Measurements from ENCODE around the gene OR2T8.

The OR2T8 gene

DNA sequence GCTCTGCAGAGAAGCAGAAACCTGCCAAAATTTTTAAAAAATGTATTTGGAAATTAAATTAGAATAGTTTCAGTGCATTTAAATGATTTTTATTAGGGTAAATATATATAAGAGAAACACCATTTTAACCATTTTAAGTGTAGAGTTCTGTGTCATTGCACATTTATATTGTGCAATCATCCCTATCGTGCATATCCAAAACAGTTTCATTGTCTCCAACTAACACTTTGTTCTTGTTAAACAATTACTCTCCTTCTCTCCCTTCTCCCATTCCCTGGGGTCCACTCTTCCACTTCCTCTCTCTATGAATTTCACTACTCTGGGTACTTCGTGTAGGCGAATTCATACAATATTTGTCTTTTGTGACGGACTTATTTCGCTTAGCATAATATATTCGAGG, 22.6 kb downstream of the OR2T8 start:
- no peak for TF ChIP-seq TAF1 (IDR thresholded peaks at IDR 0.05; ENCODE audit: borderline replicate concordance, insufficient read depth, low read length)
- no peak for TF ChIP-seq POLR2AphosphoS5 (IDR thresholded peaks at IDR 0.05; ENCODE audit: low read depth, low read length)
- no peak for TF ChIP-seq SIN3A (IDR thresholded peaks at IDR 0.05; ENCODE audit: borderline replicate concordance, insufficient read depth, low read length)
- no peak for TF ChIP-seq FOXP2 (optimal IDR thresholded peaks at IDR 0.05; ENCODE audit: borderline replicate concordance, extremely low read depth, extremely low read length, insufficient read depth)
- TF ChIP-seq, protein P1, sequence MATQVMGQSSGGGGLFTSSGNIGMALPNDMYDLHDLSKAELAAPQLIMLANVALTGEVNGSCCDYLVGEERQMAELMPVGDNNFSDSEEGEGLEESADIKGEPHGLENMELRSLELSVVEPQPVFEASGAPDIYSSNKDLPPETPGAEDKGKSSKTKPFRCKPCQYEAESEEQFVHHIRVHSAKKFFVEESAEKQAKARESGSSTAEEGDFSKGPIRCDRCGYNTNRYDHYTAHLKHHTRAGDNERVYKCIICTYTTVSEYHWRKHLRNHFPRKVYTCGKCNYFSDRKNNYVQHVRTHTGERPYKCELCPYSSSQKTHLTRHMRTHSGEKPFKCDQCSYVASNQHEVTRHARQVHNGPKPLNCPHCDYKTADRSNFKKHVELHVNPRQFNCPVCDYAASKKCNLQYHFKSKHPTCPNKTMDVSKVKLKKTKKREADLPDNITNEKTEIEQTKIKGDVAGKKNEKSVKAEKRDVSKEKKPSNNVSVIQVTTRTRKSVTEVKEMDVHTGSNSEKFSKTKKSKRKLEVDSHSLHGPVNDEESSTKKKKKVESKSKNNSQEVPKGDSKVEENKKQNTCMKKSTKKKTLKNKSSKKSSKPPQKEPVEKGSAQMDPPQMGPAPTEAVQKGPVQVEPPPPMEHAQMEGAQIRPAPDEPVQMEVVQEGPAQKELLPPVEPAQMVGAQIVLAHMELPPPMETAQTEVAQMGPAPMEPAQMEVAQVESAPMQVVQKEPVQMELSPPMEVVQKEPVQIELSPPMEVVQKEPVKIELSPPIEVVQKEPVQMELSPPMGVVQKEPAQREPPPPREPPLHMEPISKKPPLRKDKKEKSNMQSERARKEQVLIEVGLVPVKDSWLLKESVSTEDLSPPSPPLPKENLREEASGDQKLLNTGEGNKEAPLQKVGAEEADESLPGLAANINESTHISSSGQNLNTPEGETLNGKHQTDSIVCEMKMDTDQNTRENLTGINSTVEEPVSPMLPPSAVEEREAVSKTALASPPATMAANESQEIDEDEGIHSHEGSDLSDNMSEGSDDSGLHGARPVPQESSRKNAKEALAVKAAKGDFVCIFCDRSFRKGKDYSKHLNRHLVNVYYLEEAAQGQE (IDR thresholded peaks at IDR 0.05; ENCODE audit: insufficient read depth in 1 of 2, low read depth in 2 of 2, low read length in 2 of 2), result no peak

DNA sequence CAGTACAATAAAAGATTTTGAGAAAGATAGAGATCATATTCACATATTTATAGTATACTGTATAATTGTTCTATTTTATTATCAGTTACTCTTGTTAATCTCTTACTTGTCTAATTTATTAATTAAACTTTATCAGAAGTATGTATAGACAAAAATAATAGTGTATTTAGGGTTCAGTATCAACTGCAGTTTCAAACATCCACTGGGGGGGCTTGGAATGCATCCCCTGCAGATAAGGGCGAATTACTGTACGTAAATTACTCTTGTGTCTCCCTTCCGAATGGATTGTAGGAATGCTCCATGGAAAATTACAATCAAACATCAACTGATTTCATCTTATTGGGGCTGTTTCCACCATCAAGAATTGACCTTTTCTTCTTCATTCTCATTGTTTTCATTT, 28.5 kb downstream of the OR2T8 start, which contains the start of gene OR2L8:
Gene OR2L8, plus strand, starts transcription at position 301 of the 400 bp plus-strand sequence. Its CDS starts 0 bp downstream, at position 301.
- TF ChIP-seq FOXP2 (optimal IDR thresholded peaks at IDR 0.05; ENCODE audit: borderline replicate concordance, extremely low read depth, extremely low read length, insufficient read depth), result no peak
- TF ChIP-seq, protein P1 (IDR thresholded peaks at IDR 0.05; ENCODE audit: insufficient read depth in 1 of 2, low read depth in 2 of 2, low read length in 2 of 2), result no peak
- no peak for TF ChIP-seq TAF1 (IDR thresholded peaks at IDR 0.05; ENCODE audit: borderline replicate concordance, insufficient read depth, low read length)
- no peak for TF ChIP-seq SIN3A (IDR thresholded peaks at IDR 0.05; ENCODE audit: borderline replicate concordance, insufficient read depth, low read length)
- no peak for TF ChIP-seq POLR2AphosphoS5 (IDR thresholded peaks at IDR 0.05; ENCODE audit: low read depth, low read length)

DNA sequence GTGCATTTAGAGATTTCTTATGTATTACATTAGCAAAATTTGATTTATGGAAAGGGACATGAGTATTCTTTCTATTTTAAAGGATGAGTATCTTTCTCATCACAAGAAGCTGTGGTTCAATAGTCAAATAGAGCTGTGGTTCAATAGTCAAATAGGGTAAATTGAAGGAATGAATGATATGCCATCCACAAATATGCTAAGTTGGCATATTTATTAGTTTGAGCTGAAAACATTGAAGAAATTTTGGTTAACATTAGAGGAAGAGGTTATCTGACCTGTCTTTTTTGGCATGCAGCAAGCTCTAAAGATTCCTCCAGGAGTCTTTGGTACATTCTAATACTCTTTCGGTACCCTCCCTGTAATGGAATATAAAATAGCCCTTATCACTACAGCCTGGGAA, 33.4 kb downstream of the OR2T8 start:
- TF ChIP-seq FOXP2 (optimal IDR thresholded peaks at IDR 0.05; ENCODE audit: borderline replicate concordance, extremely low read depth, extremely low read length, insufficient read depth) (no peak), TAF1 (IDR thresholded peaks at IDR 0.05; ENCODE audit: borderline replicate concordance, insufficient read depth, low read length) (no peak), SIN3A (IDR thresholded peaks at IDR 0.05; ENCODE audit: borderline replicate concordance, insufficient read depth, low read length) (no peak), POLR2AphosphoS5 (IDR thresholded peaks at IDR 0.05; ENCODE audit: low read depth, low read length) (no peak)
- TF ChIP-seq, protein P1 (IDR thresholded peaks at IDR 0.05; ENCODE audit: insufficient read depth in 1 of 2, low read depth in 2 of 2, low read length in 2 of 2), result no peak

DNA sequence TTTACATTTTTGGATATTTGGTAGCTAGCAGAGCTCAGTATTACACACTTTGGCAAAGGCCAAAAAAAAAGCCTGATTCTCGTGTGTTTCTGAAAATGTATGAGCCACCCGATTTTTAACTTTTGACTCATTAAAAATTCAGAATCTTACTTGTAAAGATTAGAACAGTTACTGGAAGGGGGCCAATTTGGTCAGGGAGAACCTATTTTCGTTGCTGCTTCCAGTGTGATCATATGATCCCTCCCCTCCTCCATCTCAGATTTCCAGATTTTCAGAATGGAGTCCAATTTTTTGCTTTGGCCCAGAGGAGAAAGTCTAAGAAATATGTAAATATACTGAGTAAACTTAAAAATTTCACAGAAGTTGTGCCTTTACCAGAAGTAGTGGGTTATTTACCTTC, 41.7 kb downstream of the OR2T8 start:
- TF ChIP-seq SIN3A (IDR thresholded peaks at IDR 0.05; ENCODE audit: borderline replicate concordance, insufficient read depth, low read length) (no peak), TAF1 (IDR thresholded peaks at IDR 0.05; ENCODE audit: borderline replicate concordance, insufficient read depth, low read length) (no peak), FOXP2 (optimal IDR thresholded peaks at IDR 0.05; ENCODE audit: borderline replicate concordance, extremely low read depth, extremely low read length, insufficient read depth) (no peak), POLR2AphosphoS5 (IDR thresholded peaks at IDR 0.05; ENCODE audit: low read depth, low read length) (no peak)
- TF ChIP-seq, protein P1 (IDR thresholded peaks at IDR 0.05; ENCODE audit: insufficient read depth in 1 of 2, low read depth in 2 of 2, low read length in 2 of 2), result no peak

All from PFSK-1 (cell line).